HepG2 (cell line): ENCODE data around the gene SCGB1C2.
"Not testable (repeated sequence)": the region's sequence is repeated elsewhere in the genome, so short reads cannot be mapped to it uniquely, and the experiment has no call there.

Experiments used
- EP300 ChIP-seq, 3 experiments: sonication (generic) in 1 of 3; formaldehyde crosslinking in 1 of 3; IDR thresholded peaks; 2 replicates each; pipeline versions ENCODE4 v1.5.1 to v1.6.1; 2011 to 2020; ENCODE audit warnings: low read depth in 2 of 3, low read length in 2 of 3, borderline replicate concordance in 1 of 3, improper control_type of control experiment in 1 of 3, mild to moderate bottlenecking in 1 of 3, missing genetic modification reagents in 1 of 3, moderate library complexity in 1 of 3
- GZF1 ChIP-seq: sonication (generic); formaldehyde crosslinking; IDR thresholded peaks from 2 replicates; pipeline ENCODE4 v1.5.1; 2020; ENCODE audit warnings: mild to moderate bottlenecking, missing genetic modification reagents
- RARG ChIP-seq: sonication (generic); formaldehyde crosslinking; IDR thresholded peaks from 2 replicates; pipeline ENCODE4 v1.4.0; 2020; ENCODE audit warnings: low read depth, mild to moderate bottlenecking, missing genetic modification reagents
- ZFP41 ChIP-seq: sonication (generic); formaldehyde crosslinking; IDR thresholded peaks from 2 replicates; pipeline ENCODE4 v1.4.0; 2020; ENCODE audit warnings: mild to moderate bottlenecking, missing genetic modification reagents, borderline replicate concordance
- ZNF362 ChIP-seq: sonication (generic); formaldehyde crosslinking; IDR thresholded peaks from 2 replicates; pipeline ENCODE4 v1.4.0; 2020; ENCODE audit warnings: missing genetic modification reagents, mild to moderate bottlenecking, borderline replicate concordance

GRCh38 chr17:113111-113510 lies 24.3 kb upstream of the SCGB1C2 start:
- TF ChIP-seq RARG (CRISPR knock-in tag); GZF1 (CRISPR knock-in tag); EP300 (IDR thresholded peaks at IDR 0.05; ENCODE audit: low read depth in 2 of 2, low read length in 2 of 2); EP300 (CRISPR knock-in tag; IDR thresholded peaks at IDR 0.05; ENCODE audit: borderline replicate concordance); ZFP41; ZNF362 (CRISPR knock-in tag): not testable (repeated sequence)
